ENCODE measurements around the gene NUP98. TPM values are rescaled to one million over a fixed set of nuclear protein-coding genes. Genes with fewer than 3 reads are reported as not detected.

Gene NUP98
- total and polyA plus RNA-seq, 2 of the 13 experiments (the other 11 are each of a cell fraction or from before 2014, with no cell fraction given), result 76.6 to 85.3 TPM

GRCh38 chr11:3667149-3668035, 130.0 kb downstream of the NUP98 start:
- H3K4me3 ChIP-seq (replicated peaks in 1 of 3; ENCODE audit: insufficient read depth in 1 of 3, low read depth in 2 of 3, low read length in 3 of 3), result no peak overlapping the region
- peaks cover under 1 to 3% of the 10 kb centered on the region in 2 experiments; a peak in 3 of 5 replicates for H3K36me3 ChIP-seq (replicated peaks in 1 of 2; ENCODE audit: control insufficient read depth in 1 of 2, insufficient read depth in 2 of 2, low read length in 2 of 2)
- no peak overlapping the region for H3K27ac ChIP-seq (ENCODE audit: extremely low read length, insufficient read depth, low read length)
- CTCF ChIA-PET (ENCODE audit: low intra/inter-chr PET ratio, low total read pairs), result no interaction called here
- in situ Hi-C loops (cut with HindIII; ENCODE audit: extremely low pct_ligation_motif_present, low pct_unique_long_range_greater_than_20kb) (no loop called here), intact Hi-C loops (cut with micrococcal nuclease; ENCODE audit: unreplicated experiment) (no loop called here)
- H2AFZ ChIP-seq (ENCODE audit: low read length), result no peak overlapping the region
- DNase-seq (ENCODE audit: low spot score) (no peak), FAIRE-seq (no peak), ATAC-seq (no peak)
- H3K79me2 ChIP-seq (ENCODE audit: insufficient read depth, low read length), result no peaks in the 10 kb centered on the region
- H3K4me1 ChIP-seq (ENCODE audit: insufficient read depth, low read length), result no peaks in the 10 kb centered on the region
- no peaks in the 10 kb centered on the region for H3K27me3 ChIP-seq (ENCODE audit: control insufficient read depth in 1 of 2, insufficient read depth in 2 of 2, low read length in 2 of 2)
- no peaks in the 10 kb centered on the region for H3K9me3 ChIP-seq (ENCODE audit: low read length)
- no peak overlapping the region for H3K4me2 ChIP-seq (ENCODE audit: low read depth, low read length)
- no peak overlapping the region for H3K9ac ChIP-seq (ENCODE audit: insufficient read depth, low read depth, low read length)
- 99% methylated on average over 86 of the region's 89 CpGs for WGBS (ENCODE audit: low lambda C conversion rate)
- POLR2A ChIA-PET, result no interaction called here
- H4K20me1 ChIP-seq (ENCODE audit: insufficient read depth, low read length), result no peaks in the 10 kb centered on the region
- no TSS peak for BruUV-seq (replicated peaks)
- TF ChIP-seq E2F2 (CRISPR knock-in tag; IDR thresholded peaks at IDR 0.05; ENCODE audit: borderline replicate concordance) (no peak), DMAP1 (CRISPR knock-in tag; IDR thresholded peaks at IDR 0.05) (no peak), PREB (CRISPR knock-in tag; IDR thresholded peaks at IDR 0.05) (no peak), NCOA5 (CRISPR knock-in tag; IDR thresholded peaks at IDR 0.05) (no peak), MYNN (CRISPR knock-in tag; IDR thresholded peaks at IDR 0.05; ENCODE audit: low read depth) (no peak), SYNCRIP (IDR thresholded peaks at IDR 0.05; ENCODE audit: insufficient read depth, low read depth, low read length) (no peak), POLR2AphosphoS5 (IDR thresholded peaks at IDR 0.05; ENCODE audit: low read depth, low read length) (no peak), JUND (CRISPR knock-in tag; IDR thresholded peaks at IDR 0.05) (no peak), PATZ1 (CRISPR knock-in tag; IDR thresholded peaks at IDR 0.05) (no peak), RNF219 (CRISPR knock-in tag; IDR thresholded peaks at IDR 0.05) (no peak), ZNF770 (CRISPR knock-in tag; IDR thresholded peaks at IDR 0.05) (no peak), FIP1L1 (IDR thresholded peaks at IDR 0.05; ENCODE audit: borderline replicate concordance, insufficient read depth, low read depth, low read length) (no peak), ZNF572 (CRISPR knock-in tag; IDR thresholded peaks at IDR 0.05) (no peak), TFAP4 (IDR thresholded peaks at IDR 0.05; ENCODE audit: borderline replicate concordance, low read depth) (no peak)
